HepG2 (cell line): ENCODE measurements around the gene PUS1. TPM values are rescaled to one million over a fixed set of nuclear protein-coding genes. Genes with fewer than 3 reads are reported as not detected.

ENCODE experiments used
- ATAC-seq: fragments of 200-7000 bp; cut with Tn5 transposase; 3 replicates; pipeline ENCODE4 v1.9.1; 2020; ENCODE audit warnings: mild to moderate bottlenecking, moderate library complexity
- BruUV-seq: library from RNA; stranded (reverse); fragments of 400-500 nt; replicated peaks from 2 replicates; lab custom pipeline; 2021; lab: Mats Ljungman, UMichigan
- CTCF ChIA-PET: fragments of 300-600 bp; formaldehyde crosslinking; extraction: SDS; loops from one replicate; lab custom pipeline; 2021; ENCODE audit warnings: low total read pairs, inconsistent platforms, low intra/inter-chr PET ratio; lab: Yijun Ruan, JAX
- POLR2A ChIA-PET: fragments of 350-600 bp; sonication (Branson Sonifier 250); formaldehyde crosslinking; loops from one replicate; lab custom pipeline; 2020; ENCODE audit warnings: antibody characterized with exemption, inconsistent platforms; lab: Yijun Ruan, JAX
- DNase-seq: peaks from one replicate; pipeline ENCODE4 v3.0.0-alpha.2; 2015; ENCODE audit warnings: low spot score
- FAIRE-seq: peaks from 3 replicates; lab custom pipeline; 2011; peaks lifted over from hg19 to GRCh38; lab: Jason Lieb, UNC
- H2AFZ ChIP-seq: one replicate; pipeline ENCODE4 v1.6.1; 2011; ENCODE audit warnings: low read length, inconsistent platforms
- H3K27ac ChIP-seq: fragments of 300-600 bp; 3 replicates; pipeline ENCODE4 v1.8.0; 2011; ENCODE audit warnings: mixed run types, mild to moderate bottlenecking, mixed read lengths, low read length, inconsistent platforms; ENCODE audit not compliant: insufficient read depth; ENCODE audit errors: extremely low read length
- H3K27me3 ChIP-seq, 2 experiments: fragments of 200-600 bp in 1 of 2; 2 replicates in 1 of 2; 3 replicates in 1 of 2; pipeline versions ENCODE4 v1.6.0 to v1.8.0; 2011; ENCODE audit warnings: low read length in 2 of 2, mild to moderate bottlenecking in 2 of 2, moderate library complexity in 2 of 2, inconsistent platforms in 1 of 2; ENCODE audit not compliant: insufficient read depth in 2 of 2, control insufficient read depth in 1 of 2
- H3K36me3 ChIP-seq, 2 experiments: fragments of 200-600 bp in 1 of 2; replicated peaks in 1 of 2; 2 replicates in 1 of 2; 3 replicates in 1 of 2; pipeline versions ENCODE4 v1.5.1 to v1.8.0; 2011; ENCODE audit warnings: low read length in 2 of 2, inconsistent platforms in 1 of 2; ENCODE audit not compliant: insufficient read depth in 2 of 2, control insufficient read depth in 1 of 2
- H3K4me1 ChIP-seq: 2 replicates; pipeline ENCODE4 v1.5.1; 2012; ENCODE audit warnings: low read length, inconsistent platforms; ENCODE audit not compliant: insufficient read depth
- H3K4me2 ChIP-seq: 2 replicates; pipeline ENCODE4 v1.6.0; 2011; ENCODE audit warnings: low read depth, low read length, inconsistent platforms
- H3K4me3 ChIP-seq, 3 experiments: fragments of 200-600 bp in 1 of 3; sonication (generic), shearing (Covaris generic) in 1 of 3; replicated peaks in 1 of 3; 2 replicates each; pipeline ENCODE4 v1.5.1; 2011 to 2016; ENCODE audit warnings: low read length in 3 of 3, inconsistent platforms in 2 of 3, low read depth in 2 of 3, mild to moderate bottlenecking in 2 of 3, control low read depth in 1 of 3, mixed read lengths in 1 of 3; ENCODE audit not compliant: insufficient read depth in 1 of 3
- H3K79me2 ChIP-seq: one replicate; pipeline ENCODE4 v1.6.1; 2011; ENCODE audit warnings: low read length, inconsistent platforms; ENCODE audit not compliant: insufficient read depth
- H3K9ac ChIP-seq: 2 replicates; pipeline ENCODE4 v1.6.0; 2011; ENCODE audit warnings: mild to moderate bottlenecking, low read depth, low read length, inconsistent platforms; ENCODE audit not compliant: insufficient read depth
- H3K9me3 ChIP-seq: 2 replicates; pipeline ENCODE4 v1.5.1; 2012; ENCODE audit warnings: mild to moderate bottlenecking, low read length
- H4K20me1 ChIP-seq: 2 replicates; pipeline ENCODE4 v1.6.0; 2011; ENCODE audit warnings: inconsistent platforms, mild to moderate bottlenecking, low read length, moderate library complexity; ENCODE audit not compliant: insufficient read depth
- ARNT ChIP-seq: fragments of 450-650 bp; IDR thresholded peaks from 2 replicates; pipeline ENCODE4 v1.6.1; 2017
- CHCHD3 ChIP-seq: sonication (generic); formaldehyde crosslinking; IDR thresholded peaks from 2 replicates; pipeline ENCODE4 v1.8.0; 2022; ENCODE audit warnings: mild to moderate bottlenecking, missing genetic modification reagents, moderate library complexity
- FOXC1 ChIP-seq: sonication (generic); formaldehyde crosslinking; IDR thresholded peaks from 2 replicates; pipeline ENCODE4 v1.8.0; 2022; ENCODE audit warnings: mild to moderate bottlenecking, missing genetic modification reagents, borderline replicate concordance
- FUBP1 ChIP-seq: sonication (generic); formaldehyde crosslinking; IDR thresholded peaks from 2 replicates; pipeline ENCODE4 v1.5.1; 2020; ENCODE audit warnings: missing genetic modification reagents, mild to moderate bottlenecking, borderline replicate concordance
- GTF3A ChIP-seq: sonication (generic); formaldehyde crosslinking; conservative IDR thresholded peaks from 2 replicates; pipeline ENCODE4 v1.4.0; 2020; ENCODE audit warnings: mild to moderate bottlenecking, missing genetic modification reagents
- HNRNPLL ChIP-seq: fragments of 200-400 bp; formaldehyde crosslinking; IDR thresholded peaks from 2 replicates; pipeline ENCODE4 v1.6.1; 2017; ENCODE audit warnings: mild to moderate bottlenecking, low read depth, low read length; ENCODE audit not compliant: poor library complexity, severe bottlenecking
- KDM5A ChIP-seq: fragments of 200-600 bp; sonication (generic); IDR thresholded peaks from 2 replicates; pipeline ENCODE4 v1.7.0; 2018; ENCODE audit warnings: antibody characterized with exemption, mild to moderate bottlenecking, low read length, borderline replicate concordance
- NCOR1 ChIP-seq: fragments of 200-600 bp; sonication (generic); IDR thresholded peaks from 2 replicates; pipeline ENCODE4 v1.7.0; 2017; ENCODE audit warnings: antibody characterized with exemption, low read length, borderline replicate concordance
- SAFB2 ChIP-seq: sonication (generic); formaldehyde crosslinking; IDR thresholded peaks from 2 replicates; pipeline ENCODE4 v1.5.1; 2020; ENCODE audit warnings: missing genetic modification reagents, low read depth, mild to moderate bottlenecking, borderline replicate concordance
- ZBTB49 ChIP-seq: sonication (generic); formaldehyde crosslinking; IDR thresholded peaks from 2 replicates; pipeline ENCODE4 v1.4.0; 2020; ENCODE audit warnings: missing genetic modification reagents, borderline replicate concordance
- ZFP90 ChIP-seq: sonication (generic); formaldehyde crosslinking; IDR thresholded peaks from 2 replicates; pipeline ENCODE4 v1.8.0; 2022; ENCODE audit warnings: missing genetic modification reagents, mild to moderate bottlenecking, inconsistent platforms, borderline replicate concordance
- ZNF281 ChIP-seq: sonication (generic); formaldehyde crosslinking; IDR thresholded peaks from 2 replicates; pipeline ENCODE4 v1.4.0; 2020; ENCODE audit warnings: missing genetic modification reagents, borderline replicate concordance
- ZSCAN29 ChIP-seq: sonication (generic); formaldehyde crosslinking; conservative IDR thresholded peaks from 2 replicates; pipeline ENCODE4 v1.4.0; 2020; ENCODE audit warnings: mild to moderate bottlenecking, missing genetic modification reagents
- WGBS: methylation state at CpG from one replicate; pipeline ENCODE4 v1.1.6; 2017; ENCODE audit warnings: low lambda C conversion rate; 5-methylcytosine and 5-hydroxymethylcytosine counted together
- in situ Hi-C: cut with HindIII; loops from 2 replicates; pipeline ENCODE4 v1.10.0; 2017; ENCODE audit warnings: low pct_unique_long_range_greater_than_20kb; ENCODE audit not compliant: extremely low pct_ligation_motif_present
- intact Hi-C: fragments of 100-400 bp; cut with micrococcal nuclease; formaldehyde crosslinking; loops from one replicate; pipeline ENCODE4 v1.10.0; 2022; ENCODE audit not compliant: unreplicated experiment
- polyA plus RNA-seq, 8 experiments: library from polyadenylated mRNA; depleted of rRNA in 3 of 8; stranded (reverse) in 7 of 8; unstranded in 1 of 8; fragments of >200 nt; fragmentation: Illumina TruSeq in 4 of 8; extraction: Trizol in 4 of 8; gene quantifications; 2 replicates each; pipeline versions ENCODE4 v1.2.1 to v1.2.3, GENCODE V29; 2011 to 2016; ENCODE audit warnings: low read depth in 4 of 8, missing spikeins in 1 of 8, mixed read lengths in 1 of 8; ENCODE audit not compliant: insufficient read depth in 1 of 8
- total RNA-seq, 5 experiments: library from RNA; depleted of rRNA; stranded (reverse); fragments of >200 nt; fragmentation: Illumina TruSeq; extraction: Trizol; gene quantifications; 2 replicates each; pipeline ENCODE4 v1.2.3, GENCODE V29; 2016; ENCODE audit warnings: low read depth in 1 of 5
- TF ChIP-seq, protein P1 (sequence below): fragments of 450-650 bp; IDR thresholded peaks from 2 replicates; pipeline ENCODE4 v1.6.1; 2017

PUS1 gene
- total and polyA plus RNA-seq, 2 of the 13 experiments (the other 11 are each of a cell fraction or from before 2014, with no cell fraction given), result 19.2 to 24.7 TPM

- DNase-seq (no peak), ATAC-seq (no peak)
- Histone ChIP-seq H3K9ac (no peak overlapping the region), H3K36me3 (peaks cover 1 to 5% of the 10 kb centered on the region in 2 experiments; a peak in 3 of 5 replicates), H3K27ac (no peak overlapping the region), H3K9me3 (no peaks in the 10 kb centered on the region), H3K4me2 (no peak overlapping the region), H2AFZ (no peak overlapping the region), H3K4me3 (no peak overlapping the region), H3K27me3 (no peaks in the 10 kb centered on the region; a peak in 1 of 5 replicates), H3K4me1 (peaks cover 20% of the 10 kb centered on the region), H3K79me2 (peaks cover 10% of the 10 kb centered on the region), H4K20me1 (peaks cover 26% of the 10 kb centered on the region; the same call in 1 of the 2 replicates)
- 91% methylated on average over 9 of the region's 9 CpGs for WGBS
- BruUV-seq, result no TSS peak
- CTCF ChIA-PET, result no interaction called here
- in situ Hi-C loops (no loop called here), intact Hi-C loops (loop anchor here (10.0 kb wide), 1 partner anchor 63 kb away; no protein-coding TSS in a partner anchor)
- POLR2A ChIA-PET, result no interaction called here
- TF ChIP-seq HNRNPLL (no peak), ZFP90 (CRISPR knock-in tag) (no peak), CHCHD3 (CRISPR knock-in tag) (no peak), FUBP1 (CRISPR knock-in tag) (no peak), KDM5A (no peak), FOXC1 (CRISPR knock-in tag) (no peak), ZBTB49 (CRISPR knock-in tag) (no peak), ARNT (no peak), ZSCAN29 (CRISPR knock-in tag) (no peak), NCOR1 (no peak), GTF3A (CRISPR knock-in tag) (no peak), ZNF281 (CRISPR knock-in tag) (no peak), SAFB2 (no peak)
- TF ChIP-seq, protein P1, sequence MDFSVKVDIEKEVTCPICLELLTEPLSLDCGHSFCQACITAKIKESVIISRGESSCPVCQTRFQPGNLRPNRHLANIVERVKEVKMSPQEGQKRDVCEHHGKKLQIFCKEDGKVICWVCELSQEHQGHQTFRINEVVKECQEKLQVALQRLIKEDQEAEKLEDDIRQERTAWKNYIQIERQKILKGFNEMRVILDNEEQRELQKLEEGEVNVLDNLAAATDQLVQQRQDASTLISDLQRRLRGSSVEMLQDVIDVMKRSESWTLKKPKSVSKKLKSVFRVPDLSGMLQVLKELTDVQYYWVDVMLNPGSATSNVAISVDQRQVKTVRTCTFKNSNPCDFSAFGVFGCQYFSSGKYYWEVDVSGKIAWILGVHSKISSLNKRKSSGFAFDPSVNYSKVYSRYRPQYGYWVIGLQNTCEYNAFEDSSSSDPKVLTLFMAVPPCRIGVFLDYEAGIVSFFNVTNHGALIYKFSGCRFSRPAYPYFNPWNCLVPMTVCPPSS, result no peak
- TF ChIP-seq, all 625 proteins: peak for 0
- no peak for FAIRE-seq
These were observed 31.2 kb upstream of the PUS1 start for GRCh38 chr12:131897875-131898274.
